SK-N-SH (cell line): ENCODE measurements around the gene BICC1. TPM values are rescaled to one million over a fixed set of nuclear protein-coding genes. Genes with fewer than 3 reads are reported as not detected.

Experiments
- CTCF ChIA-PET: fragments of 300-600, 350-600 bp; formaldehyde crosslinking; extraction: SDS; loops from one replicate; lab custom pipeline; 2021; lab: Yijun Ruan, JAX
- POLR2A ChIA-PET: fragments of 350-600 bp; sonication (Branson Sonifier 250); formaldehyde crosslinking; extraction: SDS; loops from one replicate; lab custom pipeline; 2020; ENCODE audit warnings: antibody characterized with exemption, inconsistent platforms; lab: Yijun Ruan, JAX
- DNase-seq: peaks from one replicate; pipeline ENCODE4 v3.0.0; 2012
- H2AFZ ChIP-seq: fragments of 200-600 bp; sonication (generic); 2 replicates; pipeline ENCODE4 v1.8.1; 2016; ENCODE audit warnings: antibody characterized with exemption, mild to moderate bottlenecking, low read depth
- H3F3A ChIP-seq: fragments of 200-600 bp; sonication (generic); replicated peaks from 2 replicates; pipeline ENCODE3; 2016; ENCODE audit warnings: antibody characterized with exemption, mild to moderate bottlenecking; ENCODE audit not compliant: insufficient read depth
- H3K27ac ChIP-seq, 2 experiments: fragments of 200-500 bp in 1 of 2; fragments of 200-600 bp in 1 of 2; sonication (Bioruptor generic) in 1 of 2; sonication (generic), shearing (Covaris generic) in 1 of 2; 2 replicates each; pipeline versions ENCODE4 v1.5.1 to v1.6.1; 2014 to 2016; ENCODE audit warnings: low read depth in 2 of 2, inconsistent platforms in 1 of 2, low read length in 1 of 2, mild to moderate bottlenecking in 1 of 2, mixed read lengths in 1 of 2
- H3K27me3 ChIP-seq: fragments of 200-600 bp; sonication (generic), shearing (Covaris generic); 2 replicates; pipeline ENCODE4 v1.6.1; 2016; ENCODE audit warnings: mixed run types; ENCODE audit not compliant: insufficient read depth
- H3K36me3 ChIP-seq, 2 experiments: fragments of 200-500 bp in 1 of 2; fragments of 200-600 bp in 1 of 2; sonication (Bioruptor generic) in 1 of 2; sonication (generic) in 1 of 2; replicated peaks in 1 of 2; 2 replicates each; pipeline versions ENCODE3 to v1.5.1; 2014 to 2016; ENCODE audit warnings: low read length in 1 of 2, mild to moderate bottlenecking in 1 of 2; ENCODE audit not compliant: insufficient read depth in 2 of 2, control insufficient read depth in 1 of 2
- H3K4me1 ChIP-seq, 2 experiments: fragments of 200-500 bp in 1 of 2; fragments of 200-600 bp in 1 of 2; sonication (Bioruptor generic) in 1 of 2; sonication (generic), shearing (Covaris generic) in 1 of 2; 2 replicates each; pipeline versions ENCODE4 v1.5.1 to v1.6.1; 2014 to 2016; ENCODE audit warnings: low read depth in 1 of 2, low read length in 1 of 2, mixed run types in 1 of 2; ENCODE audit not compliant: insufficient read depth in 2 of 2, control insufficient read depth in 1 of 2
- H3K4me2 ChIP-seq: fragments of 200-600 bp; sonication (generic), shearing (Covaris generic); 2 replicates; pipeline ENCODE4 v1.6.1; 2017; ENCODE audit warnings: mixed run types
- H3K4me3 ChIP-seq, 2 experiments: fragments of 200-500 bp in 1 of 2; fragments of 200-600 bp in 1 of 2; sonication (Bioruptor generic) in 1 of 2; sonication (generic), shearing (Covaris generic) in 1 of 2; 2 replicates each; pipeline versions ENCODE4 v1.5.1 to v1.8.1; 2014 to 2016; ENCODE audit warnings: low read depth in 2 of 2, inconsistent platforms in 1 of 2, low read length in 1 of 2, mild to moderate bottlenecking in 1 of 2, mixed read lengths in 1 of 2, moderate library complexity in 1 of 2
- H3K79me2 ChIP-seq: fragments of 200-600 bp; sonication (generic); 2 replicates; pipeline ENCODE4 v1.8.1; 2017; ENCODE audit warnings: mild to moderate bottlenecking; ENCODE audit not compliant: insufficient read depth
- H3K9ac ChIP-seq: fragments of 200-600 bp; sonication (generic); 2 replicates; pipeline ENCODE4 v1.6.1; 2017; ENCODE audit warnings: mixed run types
- H3K9me2 ChIP-seq: fragments of 200-600 bp; sonication (generic); 2 replicates; pipeline ENCODE4 v1.6.1; 2017; ENCODE audit warnings: mixed run types
- H3K9me3 ChIP-seq: fragments of 200-600 bp; sonication (generic); 2 replicates; pipeline ENCODE4 v1.6.1; 2017; ENCODE audit warnings: mixed run types, mild to moderate bottlenecking, moderate library complexity
- H4K20me1 ChIP-seq: fragments of 200-600 bp; sonication (generic); 2 replicates; pipeline ENCODE4 v1.6.1; 2017; ENCODE audit warnings: mild to moderate bottlenecking, mixed run types; ENCODE audit not compliant: insufficient read depth
- ELF1 ChIP-seq: IDR thresholded peaks from 2 replicates; pipeline ENCODE4 v1.4.0; 2012
- EP300 ChIP-seq, 2 experiments: IDR thresholded peaks; 2 replicates each; pipeline versions ENCODE4 v1.4.0 to v1.6.1; 2012; ENCODE audit warnings: borderline replicate concordance in 1 of 2, low read depth in 1 of 2, low read length in 1 of 2
- EZH2phosphoT487 ChIP-seq: fragments of 200-600 bp; sonication (generic); IDR thresholded peaks from 2 replicates; pipeline ENCODE4 v1.6.1; 2017; ENCODE audit warnings: low read depth, mixed run types, mild to moderate bottlenecking, antibody characterized with exemption, moderate library complexity, borderline replicate concordance
- FOSL2 ChIP-seq: IDR thresholded peaks from 2 replicates; pipeline ENCODE4 v1.4.0; 2012; ENCODE audit warnings: low read depth, mild to moderate bottlenecking, moderate library complexity, borderline replicate concordance
- FOXJ3 ChIP-seq: sonication (generic); formaldehyde crosslinking; IDR thresholded peaks from 2 replicates; pipeline ENCODE4 v1.5.1; 2020; ENCODE audit warnings: mild to moderate bottlenecking, missing genetic modification reagents
- GABPA ChIP-seq: IDR thresholded peaks from 2 replicates; pipeline ENCODE4 v1.4.0; 2012; ENCODE audit warnings: low read depth, mild to moderate bottlenecking
- JUND ChIP-seq: IDR thresholded peaks from 2 replicates; pipeline ENCODE4 v1.4.0; 2012
- MEF2A ChIP-seq: IDR thresholded peaks from 2 replicates; pipeline ENCODE4 v1.4.0; 2012; ENCODE audit warnings: low read depth, borderline replicate concordance
- RAD21 ChIP-seq: IDR thresholded peaks from 2 replicates; pipeline ENCODE4 v1.6.1; 2012; ENCODE audit warnings: mild to moderate bottlenecking, low read length
- RCOR1 ChIP-seq: fragments of 150-350 bp; IDR thresholded peaks from 2 replicates; pipeline ENCODE4 v1.6.1; 2017; ENCODE audit warnings: antibody characterized with exemption, low read length
- RFX5 ChIP-seq: IDR thresholded peaks from 2 replicates; pipeline ENCODE4 v1.6.1; 2012; ENCODE audit warnings: mild to moderate bottlenecking, improper control_type of control experiment, low read length
- SIN3A ChIP-seq: IDR thresholded peaks from 2 replicates; pipeline ENCODE4 v1.6.1; 2012; ENCODE audit warnings: low read depth, mild to moderate bottlenecking, low read length, moderate library complexity, borderline replicate concordance
- SMC3 ChIP-seq: IDR thresholded peaks from 2 replicates; pipeline ENCODE4 v1.6.1; 2012; ENCODE audit warnings: low read depth, low read length, improper control_type of control experiment
- TCF12 ChIP-seq: IDR thresholded peaks from 2 replicates; pipeline ENCODE4 v1.4.0; 2012
- TEAD4 ChIP-seq: IDR thresholded peaks from 2 replicates; pipeline ENCODE4 v1.4.0; 2012; ENCODE audit warnings: mild to moderate bottlenecking, borderline replicate concordance; ENCODE audit not compliant: insufficient read depth
- YY1 ChIP-seq: IDR thresholded peaks from 2 replicates; pipeline ENCODE4 v1.4.0; 2012; ENCODE audit warnings: low read depth, mild to moderate bottlenecking
- WGBS: methylation state at CpG from one replicate; pipeline ENCODE4 v1.1.6; 2017; ENCODE audit warnings: low lambda C conversion rate; 5-methylcytosine and 5-hydroxymethylcytosine counted together
- polyA plus RNA-seq, 3 experiments: library from polyadenylated mRNA; depleted of rRNA; stranded (reverse); fragments of >200 nt; gene quantifications; 2 replicates each; pipeline ENCODE4 v1.2.3, GENCODE V29; 2012
- TF ChIP-seq, protein P1 (sequence below): fragments of 200-600 bp; sonication (generic); IDR thresholded peaks from 2 replicates; pipeline ENCODE4 v1.6.1; 2017; ENCODE audit warnings: antibody characterized with exemption, mild to moderate bottlenecking, moderate library complexity
- TF ChIP-seq, protein P2 (sequence below): IDR thresholded peaks from 2 replicates; pipeline ENCODE4; 2012
- TF ChIP-seq, protein P3 (sequence below): fragments of 150-350 bp; IDR thresholded peaks from 2 replicates; pipeline ENCODE4 v1.6.1; 2016; ENCODE audit warnings: mild to moderate bottlenecking, low read depth, low read length
- TF ChIP-seq, protein P4 (sequence below): IDR thresholded peaks from 2 replicates; pipeline ENCODE4 v1.4.0; 2012; ENCODE audit warnings: low read depth, borderline replicate concordance

BICC1 gene
- polyA plus RNA-seq, 1 of the 3 experiments (the other 2 are of a cell fraction): 1.5 TPM

DNA sequence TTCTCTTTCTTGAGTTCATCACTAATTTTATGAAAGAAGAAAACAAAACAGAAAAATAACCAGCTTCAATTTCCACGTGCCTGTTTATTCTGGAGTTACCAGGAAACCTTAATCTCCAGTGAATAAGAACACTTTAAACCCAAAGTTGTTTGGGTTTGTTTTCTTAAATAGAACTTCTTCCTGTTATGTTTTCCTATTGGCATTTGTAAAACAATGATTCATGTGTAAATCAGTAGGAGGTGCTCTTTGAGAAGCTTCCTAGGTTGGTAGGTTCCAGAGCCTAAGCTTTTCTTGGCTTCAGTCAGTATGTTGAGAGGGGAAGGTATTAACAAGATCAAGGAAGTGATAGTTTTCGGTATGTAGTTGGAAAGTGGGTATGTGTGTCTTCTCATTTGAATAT, 119.0 kb downstream of the BICC1 start:
- no peak for DNase-seq
- no peaks in the 10 kb centered on the region for H3K36me3 ChIP-seq
- H3K9ac ChIP-seq: no peak overlapping the region
- WGBS: 87% methylated on average over 2 of the region's 2 CpGs
- ChIA-PET CTCF (interaction anchor here (0.8 to 2.2 kb wide), 3 partner anchors 9 to 12 kb away, joined by 3 to 10 read pairs (median 5); no protein-coding TSS in a partner anchor), POLR2A (no interaction called here)
- no peaks in the 10 kb centered on the region for H3F3A ChIP-seq
- no peak overlapping the region for H3K4me3 ChIP-seq
- no peaks in the 10 kb centered on the region for H3K79me2 ChIP-seq
- no peaks in the 10 kb centered on the region for H4K20me1 ChIP-seq
- H3K4me1 ChIP-seq: no peaks in the 10 kb centered on the region; a peak in 1 of 4 replicates
- no peak overlapping the region for H2AFZ ChIP-seq
- no peaks in the 10 kb centered on the region for H3K9me2 ChIP-seq
- TF ChIP-seq, protein P1, sequence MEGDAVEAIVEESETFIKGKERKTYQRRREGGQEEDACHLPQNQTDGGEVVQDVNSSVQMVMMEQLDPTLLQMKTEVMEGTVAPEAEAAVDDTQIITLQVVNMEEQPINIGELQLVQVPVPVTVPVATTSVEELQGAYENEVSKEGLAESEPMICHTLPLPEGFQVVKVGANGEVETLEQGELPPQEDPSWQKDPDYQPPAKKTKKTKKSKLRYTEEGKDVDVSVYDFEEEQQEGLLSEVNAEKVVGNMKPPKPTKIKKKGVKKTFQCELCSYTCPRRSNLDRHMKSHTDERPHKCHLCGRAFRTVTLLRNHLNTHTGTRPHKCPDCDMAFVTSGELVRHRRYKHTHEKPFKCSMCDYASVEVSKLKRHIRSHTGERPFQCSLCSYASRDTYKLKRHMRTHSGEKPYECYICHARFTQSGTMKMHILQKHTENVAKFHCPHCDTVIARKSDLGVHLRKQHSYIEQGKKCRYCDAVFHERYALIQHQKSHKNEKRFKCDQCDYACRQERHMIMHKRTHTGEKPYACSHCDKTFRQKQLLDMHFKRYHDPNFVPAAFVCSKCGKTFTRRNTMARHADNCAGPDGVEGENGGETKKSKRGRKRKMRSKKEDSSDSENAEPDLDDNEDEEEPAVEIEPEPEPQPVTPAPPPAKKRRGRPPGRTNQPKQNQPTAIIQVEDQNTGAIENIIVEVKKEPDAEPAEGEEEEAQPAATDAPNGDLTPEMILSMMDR: 0 out of 2 replicates have a peak, but pooled peaks have one; percentile 11
- TF ChIP-seq YY1 (no peak), FOSL2 (no peak)
- H3K27me3 ChIP-seq: no peaks in the 10 kb centered on the region
- no peaks in the 10 kb centered on the region for H3K9me3 ChIP-seq
- no peak overlapping the region for H3K27ac ChIP-seq
- no peak overlapping the region for H3K4me2 ChIP-seq

DNA sequence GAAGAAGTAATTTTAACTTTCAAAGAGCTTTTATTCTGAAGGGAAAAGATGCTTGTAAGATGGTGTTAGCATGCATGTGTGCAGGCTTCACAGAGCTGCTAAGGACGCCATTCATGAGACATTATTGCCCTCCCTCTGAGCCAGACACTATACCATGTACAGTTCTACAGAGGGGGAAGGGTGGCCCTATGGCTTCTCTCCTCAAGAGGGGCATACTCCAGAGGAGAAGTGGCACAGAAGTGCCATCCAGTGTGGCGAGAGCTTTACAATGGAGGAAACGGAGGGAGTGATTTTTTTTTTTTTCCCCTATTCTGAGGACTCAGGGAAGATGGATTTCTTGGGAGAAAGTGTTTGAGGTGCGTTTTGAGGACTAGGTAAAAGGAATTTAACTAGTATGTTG, 119.5 kb downstream of the BICC1 start:
- ChIA-PET POLR2A (no interaction called here), CTCF (interaction anchor here (0.8 to 2.2 kb wide), 3 partner anchors 9 to 11 kb away, joined by 3 to 10 read pairs (median 5); no protein-coding TSS in a partner anchor)
- H3K4me3 ChIP-seq: no peak overlapping the region
- no peak overlapping the region for H3K27ac ChIP-seq
- H3K36me3 ChIP-seq: no peaks in the 10 kb centered on the region
- 99% methylated on average over 4 of the region's 4 CpGs for WGBS
- H4K20me1 ChIP-seq: no peaks in the 10 kb centered on the region
- no peaks in the 10 kb centered on the region for H3K27me3 ChIP-seq
- H2AFZ ChIP-seq: no peak overlapping the region
- no peak overlapping the region for H3K4me2 ChIP-seq
- TF ChIP-seq JUND (no peak), SIN3A (no peak), FOXJ3 (no peak), EZH2phosphoT487 (no peak), GABPA (no peak), MEF2A (no peak), TEAD4 (no peak), RCOR1 (no peak), EP300 (IDR thresholded peaks at IDR 0.05; ENCODE audit: borderline replicate concordance in 1 of 2, low read depth in 1 of 2, low read length in 1 of 2) (no peak), RAD21 (no peak), SMC3 (no peak), TCF12 (no peak), RFX5 (no peak), ELF1 (no peak)
- TF ChIP-seq, protein P1: no peak
- TF ChIP-seq, protein P2, sequence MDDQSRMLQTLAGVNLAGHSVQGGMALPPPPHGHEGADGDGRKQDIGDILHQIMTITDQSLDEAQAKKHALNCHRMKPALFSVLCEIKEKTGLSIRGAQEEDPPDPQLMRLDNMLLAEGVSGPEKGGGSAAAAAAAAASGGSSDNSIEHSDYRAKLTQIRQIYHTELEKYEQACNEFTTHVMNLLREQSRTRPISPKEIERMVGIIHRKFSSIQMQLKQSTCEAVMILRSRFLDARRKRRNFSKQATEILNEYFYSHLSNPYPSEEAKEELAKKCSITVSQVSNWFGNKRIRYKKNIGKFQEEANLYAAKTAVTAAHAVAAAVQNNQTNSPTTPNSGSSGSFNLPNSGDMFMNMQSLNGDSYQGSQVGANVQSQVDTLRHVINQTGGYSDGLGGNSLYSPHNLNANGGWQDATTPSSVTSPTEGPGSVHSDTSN: no peak
- TF ChIP-seq, protein P3, sequence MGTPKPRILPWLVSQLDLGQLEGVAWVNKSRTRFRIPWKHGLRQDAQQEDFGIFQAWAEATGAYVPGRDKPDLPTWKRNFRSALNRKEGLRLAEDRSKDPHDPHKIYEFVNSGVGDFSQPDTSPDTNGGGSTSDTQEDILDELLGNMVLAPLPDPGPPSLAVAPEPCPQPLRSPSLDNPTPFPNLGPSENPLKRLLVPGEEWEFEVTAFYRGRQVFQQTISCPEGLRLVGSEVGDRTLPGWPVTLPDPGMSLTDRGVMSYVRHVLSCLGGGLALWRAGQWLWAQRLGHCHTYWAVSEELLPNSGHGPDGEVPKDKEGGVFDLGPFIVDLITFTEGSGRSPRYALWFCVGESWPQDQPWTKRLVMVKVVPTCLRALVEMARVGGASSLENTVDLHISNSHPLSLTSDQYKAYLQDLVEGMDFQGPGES: no peak
- TF ChIP-seq, protein P4, sequence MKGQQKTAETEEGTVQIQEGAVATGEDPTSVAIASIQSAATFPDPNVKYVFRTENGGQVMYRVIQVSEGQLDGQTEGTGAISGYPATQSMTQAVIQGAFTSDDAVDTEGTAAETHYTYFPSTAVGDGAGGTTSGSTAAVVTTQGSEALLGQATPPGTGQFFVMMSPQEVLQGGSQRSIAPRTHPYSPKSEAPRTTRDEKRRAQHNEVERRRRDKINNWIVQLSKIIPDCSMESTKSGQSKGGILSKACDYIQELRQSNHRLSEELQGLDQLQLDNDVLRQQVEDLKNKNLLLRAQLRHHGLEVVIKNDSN: no peak
- H3K4me1 ChIP-seq: no peaks in the 10 kb centered on the region; a peak in 1 of 4 replicates
- no peaks in the 10 kb centered on the region for H3K9me3 ChIP-seq
- peaks cover 2% of the 10 kb centered on the region for H3F3A ChIP-seq
- no peaks in the 10 kb centered on the region for H3K9me2 ChIP-seq
- H3K9ac ChIP-seq: no peak overlapping the region
- H3K79me2 ChIP-seq: no peaks in the 10 kb centered on the region
- no peak for DNase-seq
